Choroid plexus epithelial cell (primary cell): ENCODE results near the gene HNRNPDL.

Experiments
- DNase-seq: peaks from one replicate; pipeline ENCODE4 v3.0.0-alpha.2; 2010; ENCODE audit warnings: low read depth
- H3K4me3 ChIP-seq: 2 replicates; pipeline ENCODE4 v1.5.1; 2011; ENCODE audit warnings: low read depth, mild to moderate bottlenecking, control low read depth, low read length, moderate library complexity
- TF ChIP-seq, protein P1 (sequence below): conservative IDR thresholded peaks from 2 replicates; pipeline ENCODE4 v1.5.1; 2011; ENCODE audit warnings: low read depth, mild to moderate bottlenecking, control low read depth, inconsistent platforms, low read length, moderate library complexity

HNRNPDL gene

DNA sequence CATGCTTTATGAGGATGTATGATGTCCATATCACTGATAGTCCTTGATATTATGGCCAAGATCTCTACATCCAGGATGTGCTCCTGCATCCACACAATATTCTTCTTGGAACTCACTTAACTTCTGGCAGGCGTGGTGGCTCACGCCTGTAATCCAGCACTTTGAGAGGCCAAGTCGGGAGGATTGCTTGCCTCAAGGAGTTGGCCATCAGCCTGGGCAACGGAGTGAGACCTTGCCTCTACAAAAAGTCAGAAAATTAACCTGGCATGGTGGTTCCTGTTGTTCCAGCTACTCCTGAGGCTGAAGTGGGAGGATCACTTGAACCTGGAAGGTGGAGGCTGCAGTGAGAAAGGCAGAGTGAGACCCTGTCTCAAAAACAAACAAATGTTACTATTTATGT lies 54.2 kb downstream of the HNRNPDL start:
- H3K4me3 ChIP-seq, result no peak overlapping the region
- TF ChIP-seq, protein P1, sequence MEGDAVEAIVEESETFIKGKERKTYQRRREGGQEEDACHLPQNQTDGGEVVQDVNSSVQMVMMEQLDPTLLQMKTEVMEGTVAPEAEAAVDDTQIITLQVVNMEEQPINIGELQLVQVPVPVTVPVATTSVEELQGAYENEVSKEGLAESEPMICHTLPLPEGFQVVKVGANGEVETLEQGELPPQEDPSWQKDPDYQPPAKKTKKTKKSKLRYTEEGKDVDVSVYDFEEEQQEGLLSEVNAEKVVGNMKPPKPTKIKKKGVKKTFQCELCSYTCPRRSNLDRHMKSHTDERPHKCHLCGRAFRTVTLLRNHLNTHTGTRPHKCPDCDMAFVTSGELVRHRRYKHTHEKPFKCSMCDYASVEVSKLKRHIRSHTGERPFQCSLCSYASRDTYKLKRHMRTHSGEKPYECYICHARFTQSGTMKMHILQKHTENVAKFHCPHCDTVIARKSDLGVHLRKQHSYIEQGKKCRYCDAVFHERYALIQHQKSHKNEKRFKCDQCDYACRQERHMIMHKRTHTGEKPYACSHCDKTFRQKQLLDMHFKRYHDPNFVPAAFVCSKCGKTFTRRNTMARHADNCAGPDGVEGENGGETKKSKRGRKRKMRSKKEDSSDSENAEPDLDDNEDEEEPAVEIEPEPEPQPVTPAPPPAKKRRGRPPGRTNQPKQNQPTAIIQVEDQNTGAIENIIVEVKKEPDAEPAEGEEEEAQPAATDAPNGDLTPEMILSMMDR, result no peak
- DNase-seq, result no peak

DNA sequence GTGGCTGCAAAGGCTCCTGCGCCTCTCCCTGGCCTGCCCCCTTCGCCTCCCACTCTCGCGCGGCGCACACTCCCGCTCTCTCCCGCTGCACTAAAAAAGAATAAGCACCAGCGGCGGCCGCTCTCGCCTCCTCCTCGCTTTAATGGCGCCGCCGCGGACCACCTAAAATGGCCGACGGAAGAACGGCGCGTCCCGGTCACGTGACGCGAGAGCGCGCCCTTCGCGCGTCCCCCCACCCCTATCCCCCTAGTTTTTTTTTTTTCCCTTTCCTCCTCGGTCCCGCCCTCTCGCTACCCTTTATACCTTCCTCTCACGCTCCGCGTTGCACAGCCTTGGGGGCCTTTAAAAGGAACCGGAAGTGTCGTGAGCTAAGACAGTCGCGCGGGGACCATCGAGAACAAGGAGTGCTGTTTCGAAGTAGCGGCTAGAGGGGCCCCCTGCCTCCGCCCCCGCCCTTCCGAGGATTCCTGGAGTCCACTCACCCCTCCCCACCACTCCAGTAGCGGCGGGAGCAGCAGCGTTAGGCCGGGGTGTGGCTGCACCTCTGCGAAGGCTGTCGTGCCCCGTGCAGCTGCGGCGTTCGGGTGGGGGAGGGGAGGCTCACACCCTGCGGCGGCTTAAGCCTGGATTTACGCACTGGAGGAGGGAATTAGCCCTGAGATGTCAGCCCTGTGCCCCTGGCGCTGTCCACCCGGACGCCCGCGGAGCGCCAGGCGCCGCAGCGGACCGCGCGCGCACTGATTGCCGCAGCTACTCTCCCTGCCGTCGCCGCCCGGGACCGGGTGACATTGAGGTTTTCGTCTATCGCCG lies 56.2 kb downstream of the HNRNPDL start, which contains the start of gene HNRNPD:
TSS of gene HNRNPD (minus strand) at position 176 of the 810 bp plus-strand sequence. CDS start 313 bp downstream, outside the sequence.
- DNase-seq, result peak; percentile 100
- TF ChIP-seq, protein P1, result no peak

DNA sequence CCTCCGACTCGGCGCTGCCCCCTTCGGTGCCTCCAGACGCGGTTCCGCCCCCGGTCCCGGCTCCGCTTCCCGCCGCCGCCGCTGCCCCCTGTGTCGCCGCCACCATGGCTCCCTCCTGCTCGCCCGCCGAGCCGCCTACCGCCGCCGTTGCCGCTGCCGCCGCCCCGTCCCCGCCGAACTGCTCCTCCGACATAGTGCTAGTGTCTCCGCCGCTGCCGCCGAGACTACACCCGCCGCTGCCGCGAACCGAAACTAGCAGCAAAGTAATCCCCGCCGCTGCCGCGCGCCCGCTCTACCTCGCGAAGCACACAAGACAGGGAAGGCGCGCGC lies 56.8 kb downstream of the HNRNPDL start:
- peak overlapping the region; percentile 99 for H3K4me3 ChIP-seq
- DNase-seq, result no peak
- TF ChIP-seq, protein P1, result no peak

More for the DNA sequence above, 56.2 kb downstream of the HNRNPDL start, which contains the start of gene HNRNPD:
- peak within 1 kb of the TSS; percentile 99 for H3K4me3 ChIP-seq
